DND-41 (cell line): ENCODE results near the gene HECTD4.
"Not testable (repeated sequence)": the region's sequence is repeated elsewhere in the genome, so short reads cannot be mapped to it uniquely, and the experiment has no call there.

Source experiments
- ATAC-seq: fragments of 200-7000 bp; cut with Tn5 transposase; 3 replicates; pipeline ENCODE4 v1.9.1; 2021; ENCODE audit warnings: low read depth; ENCODE audit not compliant: insufficient read depth
- DNase-seq: peaks from one replicate; pipeline ENCODE4 v3.0.0-alpha.2; 2020
- H2AFZ ChIP-seq: 2 replicates; pipeline ENCODE4 v1.6.0; 2012; ENCODE audit warnings: low read depth, low read length
- H3K27ac ChIP-seq: 2 replicates; pipeline ENCODE4 v1.5.1; 2012; ENCODE audit warnings: low read length, inconsistent platforms
- H3K27me3 ChIP-seq: fragments of 200-600 bp; sonication (generic); 2 replicates; pipeline ENCODE4 v1.6.0; 2012; ENCODE audit warnings: low read length, mild to moderate bottlenecking, inconsistent platforms; ENCODE audit not compliant: insufficient read depth, poor library complexity
- H3K36me3 ChIP-seq: 2 replicates; pipeline ENCODE4 v1.5.1; 2012; ENCODE audit warnings: low read length, inconsistent platforms; ENCODE audit not compliant: insufficient read depth
- H3K4me1 ChIP-seq: 2 replicates; pipeline ENCODE4 v1.5.1; 2012; ENCODE audit warnings: mild to moderate bottlenecking, low read length; ENCODE audit not compliant: insufficient read depth
- H3K4me2 ChIP-seq: 2 replicates; pipeline ENCODE4 v1.6.0; 2012; ENCODE audit warnings: mild to moderate bottlenecking, moderate library complexity, low read length, inconsistent platforms; ENCODE audit not compliant: insufficient read depth
- H3K4me3 ChIP-seq, 2 experiments: fragments of 200-600 bp in 1 of 2; shearing (Covaris generic) in 1 of 2; 2 replicates each; pipeline ENCODE4 v1.5.1; 2012 to 2016; ENCODE audit warnings: inconsistent platforms in 2 of 2, low read length in 2 of 2, mild to moderate bottlenecking in 2 of 2, low read depth in 1 of 2, moderate library complexity in 1 of 2
- H3K79me2 ChIP-seq: 2 replicates; pipeline ENCODE4 v1.6.0; 2012; ENCODE audit warnings: low read length, inconsistent platforms; ENCODE audit not compliant: insufficient read depth
- H3K9ac ChIP-seq: 2 replicates; pipeline ENCODE4 v1.6.0; 2012; ENCODE audit warnings: low read depth, mild to moderate bottlenecking, inconsistent platforms, low read length, moderate library complexity
- H3K9me3 ChIP-seq: 2 replicates; pipeline ENCODE4 v1.5.1; 2012; ENCODE audit warnings: low read length, moderate library complexity, mild to moderate bottlenecking, inconsistent platforms; ENCODE audit not compliant: insufficient read depth, severe bottlenecking
- H4K20me1 ChIP-seq: 2 replicates; pipeline ENCODE4 v1.6.0; 2012; ENCODE audit warnings: low read length; ENCODE audit not compliant: insufficient read depth
- CTCF ChIP-seq: IDR thresholded peaks from 2 replicates; pipeline ENCODE4 v1.5.1; 2012; ENCODE audit warnings: borderline replicate concordance, low read length, moderate library complexity, mild to moderate bottlenecking; ENCODE audit not compliant: poor library complexity, severe bottlenecking; ENCODE audit errors: extremely low read depth
- EZH2 ChIP-seq: IDR thresholded peaks from 3 replicates; pipeline ENCODE4 v1.6.1; 2012; ENCODE audit warnings: borderline replicate concordance, low read depth, mild to moderate bottlenecking, moderate library complexity, low read length, inconsistent platforms; ENCODE audit not compliant: severe bottlenecking

Gene HECTD4

GRCh38 chr12:112111931-112112330 lies 270.3 kb downstream of the HECTD4 start:
- Histone ChIP-seq H3K4me1 (peaks cover 28% of the 10 kb centered on the region), H2AFZ (no peak overlapping the region), H3K4me3 (no peak overlapping the region), H3K9me3 (no peaks in the 10 kb centered on the region), H3K4me2 (no peak overlapping the region), H4K20me1 (peaks cover 12% of the 10 kb centered on the region), H3K27me3 (no peaks in the 10 kb centered on the region), H3K79me2 (peaks cover 22% of the 10 kb centered on the region), H3K9ac (no peak overlapping the region), H3K27ac (no peak overlapping the region), H3K36me3 (no peaks in the 10 kb centered on the region; the same call in 1 of the 2 replicates)
- no peak for ATAC-seq
- DNase-seq, result no peak
- no peak for TF ChIP-seq EZH2
- no peak for TF ChIP-seq CTCF

GRCh38 chr12:112110787-112111662 lies 271.2 kb downstream of the HECTD4 start:
- H3K9me3 ChIP-seq, H3K27me3 ChIP-seq, H2AFZ ChIP-seq, DNase-seq, H3K9ac ChIP-seq, ATAC-seq, H3K27ac ChIP-seq, H3K36me3 ChIP-seq, H3K4me2 ChIP-seq, H3K4me3 ChIP-seq: not testable (repeated sequence)
- peaks cover 31% of the 10 kb centered on the region for H3K79me2 ChIP-seq
- H4K20me1 ChIP-seq, result peaks cover 21% of the 10 kb centered on the region
- H3K4me1 ChIP-seq, result peaks cover 28% of the 10 kb centered on the region
